ENCODE data around the gene MAPKAP1. TPM values are rescaled to one million over a fixed set of nuclear protein-coding genes. Genes with fewer than 3 reads are reported as not detected.

Gene MAPKAP1
- total and polyA plus RNA-seq, 9 of the 15 experiments (the other 6 are each of a cell fraction or from before 2014, with no cell fraction given): 2.6 to 82.1 (median 61.1) TPM

GRCh38 chr9:125659201-125659840 lies 47.7 kb downstream of the MAPKAP1 start (continued):
- no peak for TF ChIP-seq DNMT1 (IDR thresholded peaks at IDR 0.05)

GRCh38 chr9:125656560-125656959 lies 50.4 kb downstream of the MAPKAP1 start:
- no peaks in the 10 kb centered on the region for H3K9me3 ChIP-seq (replicated peaks; ENCODE audit: control insufficient read depth, insufficient read depth, low read depth, low read length)
- H2AFZ ChIP-seq (ENCODE audit: low read depth, low read length): no peak overlapping the region
- in situ Hi-C loops (cut with MboI) (no loop called here), intact Hi-C loops (cut with micrococcal nuclease) (no loop called here)
- H3K4me2 ChIP-seq (ENCODE audit: insufficient read depth, low read length): no peak overlapping the region
- no peaks in the 10 kb centered on the region for H3K9me1 ChIP-seq (ENCODE audit: control insufficient read depth, insufficient read depth, low read length)
- H3K36me3 ChIP-seq (ENCODE audit: control insufficient read depth, insufficient read depth, low read length): peaks cover 18% of the 10 kb centered on the region; the same call in 1 of the 3 replicates
- no peak overlapping the region for H3K27ac ChIP-seq (ENCODE audit: extremely low read depth, low read depth, low read length)
- CTCF ChIA-PET (ENCODE audit: low intra/inter-chr PET ratio): no interaction called here
- ATAC-seq (no peak), FAIRE-seq (no peak), DNase-seq (ENCODE audit: extremely low read depth in 1 of 4, low spot score in 3 of 4) (no peak)
- no peaks in the 10 kb centered on the region for H3K27me3 ChIP-seq (ENCODE audit: control insufficient read depth in 2 of 2, insufficient read depth in 2 of 2, low read length in 2 of 2)
- POLR2A ChIA-PET: no interaction called here
- H3K79me2 ChIP-seq (ENCODE audit: control insufficient read depth, insufficient read depth, low read length): no peaks in the 10 kb centered on the region
- H4K20me1 ChIP-seq (replicated peaks; ENCODE audit: control insufficient read depth, insufficient read depth, low read length): no peaks in the 10 kb centered on the region
- BruUV-seq (replicated peaks): no TSS peak
- H3K4me3 ChIP-seq: no peak overlapping the region
- 91% methylated on average over 3 of the region's 3 CpGs for WGBS (ENCODE audit: insufficient coverage, low coverage, missing lambda C conversion rate)
- H3K9ac ChIP-seq (ENCODE audit: insufficient read depth in 1 of 2, low read depth in 2 of 2, low read length in 2 of 2): no peak overlapping the region
- H3K4me1 ChIP-seq (replicated peaks in 1 of 2; ENCODE audit: control insufficient read depth in 2 of 2, insufficient read depth in 2 of 2, low read length in 2 of 2): no peaks in the 10 kb centered on the region
- no peak for TF ChIP-seq ZNF740 (CRISPR knock-in tag; IDR thresholded peaks at IDR 0.05)
- TF ChIP-seq ZNF740 (tag; IDR thresholded peaks at IDR 0.05): no peak
- TF ChIP-seq ZEB2 (IDR thresholded peaks at IDR 0.05): no peak
- TF ChIP-seq NBN (IDR thresholded peaks at IDR 0.05; ENCODE audit: low read depth): no peak
- no peak for TF ChIP-seq ELF1 (tag; IDR thresholded peaks at IDR 0.05)
- no peak for TF ChIP-seq ZNF184 (CRISPR knock-in tag; IDR thresholded peaks at IDR 0.05)
- TF ChIP-seq MTA3 (IDR thresholded peaks at IDR 0.05; ENCODE audit: borderline replicate concordance): no peak
- TF ChIP-seq RREB1 (CRISPR knock-in tag; IDR thresholded peaks at IDR 0.05): no peak
- TF ChIP-seq CTCFL (IDR thresholded peaks at IDR 0.05; ENCODE audit: borderline replicate concordance, insufficient read depth, low read depth, low read length, poor library complexity, severe bottlenecking): no peak

Measured in K562 (cell line).